IMR-90 (cell line): Measurements from ENCODE around the gene TASL. TPM values are rescaled to one million over a fixed set of nuclear protein-coding genes. Genes with fewer than 3 reads are reported as not detected.

Source experiments
- ATAC-seq: fragments of 200-7000 bp; cut with Tn5 transposase; 2 replicates; pipeline ENCODE4 v1.9.1; 2020; ENCODE audit warnings: low read depth, mild to moderate bottlenecking, moderate library complexity
- BruUV-seq: library from RNA; stranded (reverse); fragments of 400-500 nt; replicated peaks from 2 replicates; lab custom pipeline; 2021; lab: Mats Ljungman, UMichigan
- CTCF ChIA-PET: fragments of 300-600 bp; formaldehyde crosslinking; extraction: SDS; loops from one replicate; lab custom pipeline; 2021; ENCODE audit warnings: antibody characterized with exemption; lab: Yijun Ruan, JAX
- POLR2A ChIA-PET: fragments of 300-600 bp; sonication (Branson Sonifier 250); formaldehyde crosslinking; loops from one replicate; lab custom pipeline; 2022; ENCODE audit warnings: antibody characterized with exemption; ENCODE audit not compliant: unreplicated experiment; lab: Charles Lee
- DNase-seq: peaks from one replicate; pipeline ENCODE4 v3.0.0; 2013
- H2AFZ ChIP-seq: replicated peaks from 2 replicates; pipeline ENCODE3; 2013; ENCODE audit warnings: low read length, mild to moderate bottlenecking; ENCODE audit not compliant: poor library complexity
- H2AK5ac ChIP-seq: 2 replicates; pipeline ENCODE4 v1.6.1; 2013; ENCODE audit warnings: low read depth, low read length, inconsistent platforms
- H2AK9ac ChIP-seq: replicated peaks from 2 replicates; pipeline ENCODE3; 2013; ENCODE audit warnings: mild to moderate bottlenecking, low read depth, low read length, moderate library complexity; ENCODE audit not compliant: poor library complexity
- H2BK120ac ChIP-seq: 2 replicates; pipeline ENCODE4 v1.6.1; 2013; ENCODE audit warnings: low read depth, low read length, inconsistent platforms
- H2BK15ac ChIP-seq: 3 replicates; pipeline ENCODE4 v1.6.1; 2013; ENCODE audit warnings: low read depth, low read length, inconsistent platforms
- H2BK20ac ChIP-seq: 2 replicates; pipeline ENCODE4 v1.6.1; 2013; ENCODE audit warnings: low read depth, mild to moderate bottlenecking, inconsistent platforms, low read length, moderate library complexity
- H2BK5ac ChIP-seq: 2 replicates; pipeline ENCODE4 v1.6.1; 2013; ENCODE audit warnings: mild to moderate bottlenecking, low read depth, low read length, inconsistent platforms; ENCODE audit not compliant: poor library complexity, severe bottlenecking
- H3K14ac ChIP-seq: replicated peaks from 2 replicates; pipeline ENCODE4 v1.6.1; 2013; ENCODE audit warnings: low read depth, low read length, inconsistent platforms
- H3K18ac ChIP-seq: 2 replicates; pipeline ENCODE4 v1.6.1; 2013; ENCODE audit warnings: low read depth, low read length, control low read depth
- H3K23ac ChIP-seq: 2 replicates; pipeline ENCODE4 v1.6.1; 2013; ENCODE audit warnings: low read depth, low read length, inconsistent platforms
- H3K27ac ChIP-seq: 2 replicates; pipeline ENCODE4 v1.5.1; 2013; ENCODE audit warnings: mild to moderate bottlenecking, control low read depth, low read length; ENCODE audit not compliant: insufficient read depth
- H3K27me3 ChIP-seq: 2 replicates; pipeline ENCODE4 v1.6.1; 2013; ENCODE audit warnings: low read length; ENCODE audit not compliant: control insufficient read depth, insufficient read depth
- H3K36me3 ChIP-seq: 2 replicates; pipeline ENCODE4 v1.6.1; 2013; ENCODE audit warnings: low read length, mixed read lengths; ENCODE audit not compliant: control insufficient read depth, insufficient read depth
- H3K4ac ChIP-seq: 2 replicates; pipeline ENCODE4 v1.6.1; 2013; ENCODE audit warnings: low read depth, low read length, inconsistent platforms
- H3K4me1 ChIP-seq: 2 replicates; pipeline ENCODE4 v1.6.1; 2013; ENCODE audit warnings: low read length, mixed read lengths; ENCODE audit not compliant: control insufficient read depth, insufficient read depth
- H3K4me2 ChIP-seq: 2 replicates; pipeline ENCODE4 v1.6.1; 2013; ENCODE audit warnings: low read depth, mild to moderate bottlenecking, control low read depth, low read length, moderate library complexity
- H3K4me3 ChIP-seq: 2 replicates; pipeline ENCODE4 v1.5.1; 2013; ENCODE audit warnings: low read depth, mild to moderate bottlenecking, control low read depth, low read length, moderate library complexity; ENCODE audit not compliant: insufficient read depth
- H3K56ac ChIP-seq: 2 replicates; pipeline ENCODE4 v1.6.1; 2013; ENCODE audit warnings: low read length, inconsistent platforms; ENCODE audit not compliant: insufficient read depth; ENCODE audit errors: extremely low read depth
- H3K79me1 ChIP-seq, 2 experiments: 2 replicates each; pipeline ENCODE4 v1.6.1; 2013; ENCODE audit warnings: low read length in 2 of 2, inconsistent platforms in 1 of 2, low read depth in 1 of 2
- H3K9ac ChIP-seq: 2 replicates; pipeline ENCODE4 v1.6.1; 2013; ENCODE audit warnings: low read depth, low read length, control low read depth
- H3K9me1 ChIP-seq: 2 replicates; pipeline ENCODE4 v1.6.1; 2013; ENCODE audit warnings: low read length, inconsistent platforms; ENCODE audit not compliant: insufficient read depth
- H3K9me3 ChIP-seq: 2 replicates; pipeline ENCODE4 v1.6.1; 2013; ENCODE audit warnings: low read length; ENCODE audit not compliant: control insufficient read depth, insufficient read depth
- H4K20me1 ChIP-seq: 2 replicates; pipeline ENCODE4 v1.6.1; 2013; ENCODE audit warnings: low read length, inconsistent platforms; ENCODE audit not compliant: insufficient read depth
- H4K5ac ChIP-seq: 2 replicates; pipeline ENCODE4 v1.6.1; 2013; ENCODE audit warnings: mild to moderate bottlenecking, low read depth, low read length, control low read depth
- H4K8ac ChIP-seq, 2 experiments: 2 replicates each; pipeline ENCODE4 v1.6.1; 2013; ENCODE audit warnings: low read depth in 2 of 2, low read length in 2 of 2, control low read depth in 1 of 2, inconsistent platforms in 1 of 2
- H4K91ac ChIP-seq: 2 replicates; pipeline ENCODE4 v1.6.1; 2013; ENCODE audit warnings: low read depth, low read length, inconsistent platforms; ENCODE audit not compliant: insufficient read depth
- CEBPB ChIP-seq: IDR thresholded peaks from 2 replicates; pipeline ENCODE4 v1.6.1; 2012; ENCODE audit warnings: low read depth, low read length, improper control_type of control experiment
- FOS ChIP-seq: fragments of 150-350 bp; IDR thresholded peaks from 2 replicates; pipeline ENCODE4 v1.6.1; 2016; ENCODE audit warnings: low read depth, low read length
- MAFK ChIP-seq: IDR thresholded peaks from 2 replicates; pipeline ENCODE4 v1.6.1; 2012; ENCODE audit warnings: low read depth, low read length, improper control_type of control experiment
- MAZ ChIP-seq: IDR thresholded peaks from 2 replicates; pipeline ENCODE4 v1.6.1; 2012; ENCODE audit warnings: low read depth, mild to moderate bottlenecking, low read length, improper control_type of control experiment, moderate library complexity, borderline replicate concordance
- MXI1 ChIP-seq: IDR thresholded peaks from 2 replicates; pipeline ENCODE4 v1.6.1; 2012; ENCODE audit warnings: low read depth, mild to moderate bottlenecking, low read length, moderate library complexity, borderline replicate concordance
- NFE2L2 ChIP-seq: fragments of 150-350 bp; IDR thresholded peaks from 2 replicates; pipeline ENCODE4 v1.6.1; 2016; ENCODE audit warnings: low read depth, mild to moderate bottlenecking, low read length
- POLR2A ChIP-seq: IDR thresholded peaks from 2 replicates; pipeline ENCODE4 v1.6.1; 2012; ENCODE audit warnings: mild to moderate bottlenecking, low read depth, low read length
- RAD21 ChIP-seq: IDR thresholded peaks from 2 replicates; pipeline ENCODE4 v1.6.1; 2012; ENCODE audit warnings: low read length, improper control_type of control experiment
- RCOR1 ChIP-seq: IDR thresholded peaks from 2 replicates; pipeline ENCODE4 v1.6.1; 2012; ENCODE audit warnings: mild to moderate bottlenecking, low read length, improper control_type of control experiment; ENCODE audit not compliant: insufficient replicate concordance
- RFX5 ChIP-seq: IDR thresholded peaks from 2 replicates; pipeline ENCODE4 v1.8.0; 2012; ENCODE audit warnings: low read depth, mild to moderate bottlenecking, low read length, moderate library complexity
- SMC3 ChIP-seq: fragments of 150-350 bp; IDR thresholded peaks from 2 replicates; pipeline ENCODE4 v1.6.1; 2016; ENCODE audit warnings: low read depth, mild to moderate bottlenecking, antibody characterized with exemption, low read length, moderate library complexity
- USF2 ChIP-seq: fragments of 150-350 bp; IDR thresholded peaks from 2 replicates; pipeline ENCODE4 v1.6.1; 2017; ENCODE audit warnings: mild to moderate bottlenecking, antibody characterized with exemption, low read length, low read depth
- WGBS, 2 experiments: methylation state at CpG; one replicate each; pipeline versions ENCODE4 v1.1.5 to v1.1.7; 2013; ENCODE audit warnings: missing lambda C conversion rate in 2 of 2; ENCODE audit not compliant: insufficient read length in 1 of 2; ENCODE audit errors: extremely low coverage in 2 of 2; 5-methylcytosine and 5-hydroxymethylcytosine counted together
- dilution Hi-C: fragments of 300-500 bp; cut with HindIII; formaldehyde crosslinking; loops from one replicate; pipeline ENCODE4 v1.14.3; 2018; ENCODE audit warnings: low sequenced_read_pairs; ENCODE audit not compliant: unreplicated experiment
- in situ Hi-C: fragments of 300-500 bp; cut with MboI; formaldehyde crosslinking; loops from 3 replicates; pipeline ENCODE4 v1.14.3; 2019; ENCODE audit warnings: low sequenced_read_pairs, inconsistent platforms, mixed read lengths
- intact Hi-C: fragments of 100-400 bp; cut with micrococcal nuclease; formaldehyde crosslinking; loops from 2 replicates; pipeline ENCODE4 v1.10.0; 2022
- polyA plus RNA-seq, 3 experiments: library from polyadenylated mRNA; depleted of rRNA; stranded (reverse); fragments of >200 nt; gene quantifications; 2 replicates each; pipeline ENCODE4 v1.2.3, GENCODE V29; 2012; ENCODE audit warnings: low replicate concordance in 1 of 3
- total RNA-seq: library from RNA; depleted of rRNA; stranded (reverse); fragments of >200 nt; gene quantifications from 2 replicates; pipeline ENCODE4 v1.2.3, GENCODE V29; 2012
- TF ChIP-seq, protein P1 (sequence below): fragments of 150-350 bp; IDR thresholded peaks from 2 replicates; pipeline ENCODE4 v1.6.1; 2016; ENCODE audit warnings: low read depth, mild to moderate bottlenecking, low read length, moderate library complexity, borderline replicate concordance

Gene TASL
- total and polyA plus RNA-seq, 2 of the 4 experiments (the other 2 are of a cell fraction) = not detected

GRCh38 chrX:30561191-30561590 lies 16.4 kb downstream of the TASL start:
- dilution Hi-C loops (no loop called here), intact Hi-C loops (no loop called here), in situ Hi-C loops (no loop called here)
- Histone ChIP-seq H3K23ac (no peak overlapping the region), H3K4me1 (no peaks in the 10 kb centered on the region), H4K8ac (no peak overlapping the region), H3K4me3 (no peak overlapping the region), H3K18ac (no peak overlapping the region), H2AK9ac (no peak overlapping the region), H2BK20ac (no peak overlapping the region), H3K9me3 (no peaks in the 10 kb centered on the region), H4K20me1 (no peaks in the 10 kb centered on the region), H2BK120ac (no peak overlapping the region), H3K14ac (no peak overlapping the region), H4K5ac (no peak overlapping the region), H3K79me1 (no peaks in the 10 kb centered on the region), H3K4me2 (no peak overlapping the region), H3K4ac (no peak overlapping the region), H4K91ac (no peak overlapping the region), H3K27me3 (no peaks in the 10 kb centered on the region), H3K9me1 (no peaks in the 10 kb centered on the region), H2BK5ac (no peak overlapping the region), H3K9ac (no peak overlapping the region), H3K56ac (no peak overlapping the region), H2AK5ac (no peak overlapping the region), H3K27ac (no peak overlapping the region), H2BK15ac (no peak overlapping the region), H2AFZ (no peak overlapping the region), H3K36me3 (no peaks in the 10 kb centered on the region)
- ATAC-seq (no peak), DNase-seq (no peak)
- ChIA-PET POLR2A (no interaction called here), CTCF (interaction anchor here (0.6 to 1.3 kb wide), 3 partner anchors 10 to 95 kb away, joined by 3 to 5 read pairs (median 5); no protein-coding TSS in a partner anchor)
- no TSS peak for BruUV-seq
- no CpG with 5 or more reads among the region's 2 CpGs for WGBS, 2 experiments
- TF ChIP-seq RCOR1 (no peak), MAZ (no peak), MAFK (no peak), SMC3 (no peak), MXI1 (no peak), NFE2L2 (no peak), FOS (no peak), CEBPB (no peak), USF2 (no peak), RFX5 (no peak), POLR2A (no peak), RAD21 (no peak)
- TF ChIP-seq, protein P1, sequence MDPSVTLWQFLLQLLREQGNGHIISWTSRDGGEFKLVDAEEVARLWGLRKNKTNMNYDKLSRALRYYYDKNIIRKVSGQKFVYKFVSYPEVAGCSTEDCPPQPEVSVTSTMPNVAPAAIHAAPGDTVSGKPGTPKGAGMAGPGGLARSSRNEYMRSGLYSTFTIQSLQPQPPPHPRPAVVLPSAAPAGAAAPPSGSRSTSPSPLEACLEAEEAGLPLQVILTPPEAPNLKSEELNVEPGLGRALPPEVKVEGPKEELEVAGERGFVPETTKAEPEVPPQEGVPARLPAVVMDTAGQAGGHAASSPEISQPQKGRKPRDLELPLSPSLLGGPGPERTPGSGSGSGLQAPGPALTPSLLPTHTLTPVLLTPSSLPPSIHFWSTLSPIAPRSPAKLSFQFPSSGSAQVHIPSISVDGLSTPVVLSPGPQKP = no peak
